Ishikawa (cell line): Measurements from ENCODE around the gene CPED1.

Source experiments
- CEBPB ChIP-seq: IDR thresholded peaks from 2 replicates; pipeline ENCODE4 v1.6.1; 2012
- CREB1 ChIP-seq: IDR thresholded peaks from 2 replicates; pipeline ENCODE4 v1.6.1; 2012; ENCODE audit warnings: low read depth
- EP300 ChIP-seq: IDR thresholded peaks from 2 replicates; pipeline ENCODE4 v1.6.1; 2012; ENCODE audit warnings: borderline replicate concordance
- FOXM1 ChIP-seq: IDR thresholded peaks from 2 replicates; pipeline ENCODE4 v1.6.1; 2012; ENCODE audit warnings: low read depth, borderline replicate concordance
- MAX ChIP-seq: IDR thresholded peaks from 2 replicates; pipeline ENCODE4 v1.6.1; 2012
- REST ChIP-seq: IDR thresholded peaks from 2 replicates; pipeline ENCODE4 v1.6.1; 2012; ENCODE audit warnings: low read depth, mild to moderate bottlenecking
- USF1 ChIP-seq: IDR thresholded peaks from 2 replicates; pipeline ENCODE4 v1.6.1; 2012

- TF ChIP-seq USF1 (no peak), CREB1 (no peak), REST (no peak), FOXM1 (no peak), EP300 (no peak), CEBPB (no peak), MAX (no peak)
Measured at GRCh38 chr7:121198502-121198901, 210.0 kb downstream of the CPED1 start.
